K562 (cell line): ENCODE measurements around the gene TTC31. TPM values are rescaled to one million over a fixed set of nuclear protein-coding genes. Genes with fewer than 3 reads are reported as not detected.

ENCODE experiments used
- ATAC-seq: fragments of 200-7000 bp; cut with Tn5 transposase; 3 replicates; pipeline ENCODE4 v1.9.1; 2020; ENCODE audit warnings: moderate library complexity
- BruUV-seq: library from RNA; stranded (reverse); fragments of 400-500 nt; replicated peaks from 2 replicates; lab custom pipeline; 2021; lab: Mats Ljungman, UMichigan
- CTCF ChIA-PET: fragments of 300-600 bp; formaldehyde crosslinking; extraction: SDS; loops from one replicate; lab custom pipeline; 2021; ENCODE audit warnings: low intra/inter-chr PET ratio; lab: Yijun Ruan, JAX
- POLR2A ChIA-PET: fragments of 300-600, 350-650 bp; sonication (Branson Sonifier 250); formaldehyde crosslinking; extraction: SDS; loops from one replicate; lab custom pipeline; 2021; ENCODE audit warnings: antibody characterized with exemption, inconsistent platforms; lab: Yijun Ruan, JAX
- DNase-seq, 4 experiments: peaks; one replicate each; pipeline versions ENCODE4 v3.0.0 to v3.0.0-alpha.2; 2011 to 2018; ENCODE audit warnings: low spot score in 3 of 4, mixed read lengths in 3 of 4; ENCODE audit errors: extremely low read depth in 1 of 4
- FAIRE-seq: peaks from 2 replicates; lab custom pipeline; 2011; peaks lifted over from hg19 to GRCh38; lab: Jason Lieb, UNC
- H2AFZ ChIP-seq: 2 replicates; pipeline ENCODE4 v1.6.0; 2011; ENCODE audit warnings: low read depth, low read length, control low read depth, inconsistent platforms
- H3K27ac ChIP-seq: fragments of 200-600 bp; 3 replicates; pipeline ENCODE4 v1.8.0; 2011; ENCODE audit warnings: low read depth, mild to moderate bottlenecking, control low read depth, inconsistent platforms, low read length, moderate library complexity, mixed read lengths; ENCODE audit errors: extremely low read depth
- H3K27me3 ChIP-seq, 2 experiments: fragments of 300-600 bp in 1 of 2; 2 replicates in 1 of 2; 3 replicates in 1 of 2; pipeline versions ENCODE4 v1.6.0 to v1.8.0; 2011; ENCODE audit warnings: inconsistent platforms in 2 of 2, low read length in 2 of 2, mild to moderate bottlenecking in 1 of 2, mixed read lengths in 1 of 2, moderate library complexity in 1 of 2; ENCODE audit not compliant: control insufficient read depth in 2 of 2, insufficient read depth in 2 of 2
- H3K36me3 ChIP-seq: fragments of 300-600 bp; 3 replicates; pipeline ENCODE4 v1.8.0; 2011; ENCODE audit warnings: mild to moderate bottlenecking, low read length, inconsistent platforms; ENCODE audit not compliant: control insufficient read depth, insufficient read depth
- H3K4me1 ChIP-seq, 2 experiments: fragments of 200-600 bp in 1 of 2; replicated peaks in 1 of 2; 2 replicates in 1 of 2; 3 replicates in 1 of 2; pipeline versions ENCODE4 v1.5.1 to v1.8.0; 2011; ENCODE audit warnings: inconsistent platforms in 2 of 2, low read length in 2 of 2, mild to moderate bottlenecking in 1 of 2, mixed read lengths in 1 of 2, moderate library complexity in 1 of 2; ENCODE audit not compliant: control insufficient read depth in 2 of 2, insufficient read depth in 2 of 2
- H3K4me2 ChIP-seq: 2 replicates; pipeline ENCODE4 v1.6.1; 2011; ENCODE audit warnings: low read length, control low read depth, inconsistent platforms, mixed read lengths; ENCODE audit not compliant: insufficient read depth
- H3K4me3 ChIP-seq: fragments of 200-600 bp; sonication (generic), shearing (Covaris generic); 2 replicates; pipeline ENCODE4 v1.5.1; 2016; ENCODE audit warnings: control low read depth, inconsistent platforms
- H3K79me2 ChIP-seq: fragments of 200-600 bp; 3 replicates; pipeline ENCODE4 v1.8.0; 2011; ENCODE audit warnings: low read length, inconsistent platforms; ENCODE audit not compliant: control insufficient read depth, insufficient read depth
- H3K9ac ChIP-seq, 2 experiments: 2 replicates each; pipeline versions ENCODE4 v1.6.0 to v1.6.1; 2011; ENCODE audit warnings: low read depth in 2 of 2, low read length in 2 of 2, control low read depth in 1 of 2, inconsistent platforms in 1 of 2, mild to moderate bottlenecking in 1 of 2, mixed read lengths in 1 of 2; ENCODE audit not compliant: insufficient read depth in 1 of 2
- H3K9me1 ChIP-seq: one replicate; pipeline ENCODE4 v1.6.0; 2011; ENCODE audit warnings: inconsistent platforms, mild to moderate bottlenecking, low read length, moderate library complexity; ENCODE audit not compliant: control insufficient read depth, insufficient read depth
- H3K9me3 ChIP-seq: replicated peaks from 2 replicates; pipeline ENCODE4 v1.5.1; 2011; ENCODE audit warnings: low read depth, low read length, inconsistent platforms; ENCODE audit not compliant: control insufficient read depth, insufficient read depth
- H4K20me1 ChIP-seq: replicated peaks from 2 replicates; pipeline ENCODE4 v1.6.1; 2011; ENCODE audit warnings: low read length, inconsistent platforms, mixed read lengths; ENCODE audit not compliant: control insufficient read depth, insufficient read depth
- COPS2 ChIP-seq: fragments of 450-650 bp; conservative IDR thresholded peaks from 2 replicates; pipeline ENCODE4 v1.6.1; 2016; ENCODE audit warnings: mild to moderate bottlenecking, moderate library complexity
- MEF2D ChIP-seq: conservative IDR thresholded peaks from 2 replicates; pipeline ENCODE4 v1.6.1; 2016; ENCODE audit warnings: low read depth, missing genetic modification characterization, missing compliant biosample characterization
- NFXL1 ChIP-seq: fragments of 450-650 bp; formaldehyde crosslinking; IDR thresholded peaks from 2 replicates; pipeline ENCODE4 v1.4.0; 2021; ENCODE audit warnings: mild to moderate bottlenecking
- RAD21 ChIP-seq, 2 experiments: fragments of 250-450 bp in 1 of 2; fragments of 450-650 bp in 1 of 2; sonication (Bioruptor Pico) in 1 of 2; formaldehyde crosslinking in 1 of 2; IDR thresholded peaks in 1 of 2; conservative IDR thresholded peaks in 1 of 2; 2 replicates each; pipeline versions ENCODE4 v1.4.0 to v1.8.0; 2020 to 2022; ENCODE audit warnings: mild to moderate bottlenecking in 2 of 2, moderate library complexity in 1 of 2
- ZNF696 ChIP-seq: fragments of 250-450 bp; sonication (Bioruptor Pico); conservative IDR thresholded peaks from 2 replicates; pipeline ENCODE4 v1.4.0; 2020; ENCODE audit warnings: mild to moderate bottlenecking, moderate library complexity
- WGBS: fragments of 100-300 bp; shearing (Covaris generic); methylation state at CpG from one replicate; pipeline ENCODE4 v1.1.6; 2016; ENCODE audit warnings: low coverage, mixed read lengths; ENCODE audit not compliant: insufficient coverage; ENCODE audit errors: missing lambda C conversion rate; 5-methylcytosine and 5-hydroxymethylcytosine counted together
- in situ Hi-C: fragments of 300-500 bp; cut with MboI; formaldehyde crosslinking; loops from 4 replicates; pipeline ENCODE4 v1.15.0; 2018; ENCODE audit warnings: inconsistent platforms, mixed read lengths
- intact Hi-C: fragments of 100-400 bp; cut with micrococcal nuclease; formaldehyde crosslinking; loops from 2 replicates; pipeline ENCODE4 v1.14.2; 2022
- polyA plus RNA-seq, 8 experiments: library from polyadenylated mRNA; depleted of rRNA in 4 of 8; stranded (reverse) in 5 of 8; unstranded in 3 of 8; fragments of >200 nt; fragmentation: Nextera tagmentation in 2 of 8; fragmentation: Illumina TruSeq in 1 of 8; extraction: Ambion mirVana in 2 of 8; extraction: Trizol in 1 of 8; gene quantifications; 2 replicates each; pipeline versions ENCODE4 v1.2.1 to v1.2.3, GENCODE V29; 2011 to 2014; ENCODE audit warnings: inconsistent platforms in 1 of 8, missing spikeins in 1 of 8
- total RNA-seq, 7 experiments: library from RNA; depleted of rRNA in 6 of 7; stranded (reverse); fragments of >200 nt in 6 of 7; fragmentation: Illumina TruSeq in 2 of 7; extraction: Trizol in 2 of 7; gene quantifications; 2 replicates each; pipeline versions ENCODE4 v1.2.1 to v1.2.3, GENCODE V29; 2011 to 2021; ENCODE audit warnings: low replicate concordance in 1 of 7
- TF ChIP-seq, protein P1 (sequence below): fragments of 200-800 bp; sonication (Bioruptor generic); IDR thresholded peaks from 2 replicates; pipeline ENCODE4 v1.6.1; 2017; ENCODE audit warnings: missing genetic modification characterization, missing compliant biosample characterization

The TTC31 gene
- total and polyA plus RNA-seq, 9 of the 15 experiments (the other 6 are each of a cell fraction or from before 2014, with no cell fraction given), result 4.7 to 30.5 (median 15.9) TPM

DNA sequence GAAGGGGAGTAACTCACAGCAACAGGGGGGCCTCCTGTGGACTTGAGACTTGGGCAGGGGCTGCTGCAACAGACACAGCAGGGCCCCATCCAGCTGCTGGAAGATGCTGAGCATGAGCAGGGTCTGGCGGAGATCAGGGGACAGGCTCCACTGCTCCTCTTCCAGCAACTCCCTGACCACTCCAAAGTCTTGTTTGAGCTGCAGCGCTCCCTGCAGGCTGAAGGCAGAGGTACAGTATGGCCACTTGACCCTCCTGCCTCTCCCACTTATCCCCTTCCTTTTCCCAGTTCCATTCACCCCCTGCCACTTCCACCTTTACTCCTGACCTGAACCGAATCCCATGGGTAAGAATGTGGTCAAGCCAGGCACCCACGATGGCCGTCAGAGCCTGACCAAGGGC is 8.0 kb upstream of the TTC31 start (continued):
- TF ChIP-seq COPS2, result no peak
- peak in 1 of 2 experiments; percentile 39; a peak in 2 of 4 replicates for TF ChIP-seq RAD21 (CRISPR knock-in tag; conservative IDR thresholded peaks at IDR 0.05 in 1 of 2, IDR thresholded peaks at IDR 0.05 in 1 of 2)
- no peak for TF ChIP-seq NFXL1 (CRISPR knock-in tag)
- TF ChIP-seq, protein P1, sequence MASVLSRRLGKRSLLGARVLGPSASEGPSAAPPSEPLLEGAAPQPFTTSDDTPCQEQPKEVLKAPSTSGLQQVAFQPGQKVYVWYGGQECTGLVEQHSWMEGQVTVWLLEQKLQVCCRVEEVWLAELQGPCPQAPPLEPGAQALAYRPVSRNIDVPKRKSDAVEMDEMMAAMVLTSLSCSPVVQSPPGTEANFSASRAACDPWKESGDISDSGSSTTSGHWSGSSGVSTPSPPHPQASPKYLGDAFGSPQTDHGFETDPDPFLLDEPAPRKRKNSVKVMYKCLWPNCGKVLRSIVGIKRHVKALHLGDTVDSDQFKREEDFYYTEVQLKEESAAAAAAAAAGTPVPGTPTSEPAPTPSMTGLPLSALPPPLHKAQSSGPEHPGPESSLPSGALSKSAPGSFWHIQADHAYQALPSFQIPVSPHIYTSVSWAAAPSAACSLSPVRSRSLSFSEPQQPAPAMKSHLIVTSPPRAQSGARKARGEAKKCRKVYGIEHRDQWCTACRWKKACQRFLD, result no peak

DNA sequence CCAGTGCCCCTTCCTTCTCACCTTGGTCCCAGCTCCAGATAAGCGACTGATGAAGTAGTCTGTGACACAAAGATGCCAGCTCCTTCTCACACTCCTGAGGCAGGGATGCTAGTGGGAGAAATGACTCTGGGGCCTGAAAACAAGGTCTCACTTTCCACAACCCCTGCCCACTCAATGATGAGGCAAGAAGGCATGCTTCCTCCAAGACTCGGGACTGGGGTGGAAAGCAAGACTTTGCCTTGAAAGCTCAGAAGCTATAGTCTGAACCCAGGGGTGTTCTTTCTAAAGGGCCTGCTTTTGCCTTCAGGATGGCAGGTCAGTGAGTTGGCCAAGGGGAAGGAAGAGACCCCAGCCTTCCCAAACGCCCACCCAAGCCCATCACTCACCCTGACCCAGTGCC is 1.4 kb upstream of the TTC31 start:
- H4K20me1 ChIP-seq, result no peaks in the 10 kb centered on the region; the same call in 1 of the 2 replicates
- peak overlapping the region; percentile 99 for H3K4me2 ChIP-seq
- BruUV-seq, result no TSS peak
- POLR2A ChIA-PET, result interaction anchor here (0.7 to 3.9 kb wide), 10 partner anchors 8 to 275 kb away, joined by 3 to 28 read pairs (median 4); partner anchors contain the start of genes MRPL53 and WBP1
- H3K4me3 ChIP-seq, result peak overlapping the region; percentile 86
- TF ChIP-seq ZNF696 (CRISPR knock-in tag), result no peak
- TF ChIP-seq MEF2D (tag), result no peak
- peaks cover 32% of the 10 kb centered on the region for H3K79me2 ChIP-seq
- H3K9me1 ChIP-seq, result no peaks in the 10 kb centered on the region
- no peak for FAIRE-seq
- H3K4me1 ChIP-seq, result peaks cover 8 to 23% of the 10 kb centered on the region in 2 experiments; a peak in 4 of 5 replicates
- CTCF ChIA-PET, result no interaction called here
- no peak for ATAC-seq
- no peaks in the 10 kb centered on the region for H3K9me3 ChIP-seq
- H3K9ac ChIP-seq, result peak overlapping the region; percentile 83 to 93
- no peak overlapping the region for H3K27ac ChIP-seq
- no peak overlapping the region for H2AFZ ChIP-seq
- in situ Hi-C loops (no loop called here), intact Hi-C loops (no loop called here)
- H3K36me3 ChIP-seq, result peaks cover 29% of the 10 kb centered on the region
- no peak for DNase-seq
- no peaks in the 10 kb centered on the region for H3K27me3 ChIP-seq
- WGBS, result 57% methylated on average over 3 of the region's 3 CpGs
